Measurements from ENCODE around the gene SPHKAP. TPM values are rescaled to one million over a fixed set of nuclear protein-coding genes. Genes with fewer than 3 reads are reported as not detected.

SPHKAP gene
- polyA plus RNA-seq, 1 of the 3 experiments (the other 2 are of a cell fraction): not detected

DNA sequence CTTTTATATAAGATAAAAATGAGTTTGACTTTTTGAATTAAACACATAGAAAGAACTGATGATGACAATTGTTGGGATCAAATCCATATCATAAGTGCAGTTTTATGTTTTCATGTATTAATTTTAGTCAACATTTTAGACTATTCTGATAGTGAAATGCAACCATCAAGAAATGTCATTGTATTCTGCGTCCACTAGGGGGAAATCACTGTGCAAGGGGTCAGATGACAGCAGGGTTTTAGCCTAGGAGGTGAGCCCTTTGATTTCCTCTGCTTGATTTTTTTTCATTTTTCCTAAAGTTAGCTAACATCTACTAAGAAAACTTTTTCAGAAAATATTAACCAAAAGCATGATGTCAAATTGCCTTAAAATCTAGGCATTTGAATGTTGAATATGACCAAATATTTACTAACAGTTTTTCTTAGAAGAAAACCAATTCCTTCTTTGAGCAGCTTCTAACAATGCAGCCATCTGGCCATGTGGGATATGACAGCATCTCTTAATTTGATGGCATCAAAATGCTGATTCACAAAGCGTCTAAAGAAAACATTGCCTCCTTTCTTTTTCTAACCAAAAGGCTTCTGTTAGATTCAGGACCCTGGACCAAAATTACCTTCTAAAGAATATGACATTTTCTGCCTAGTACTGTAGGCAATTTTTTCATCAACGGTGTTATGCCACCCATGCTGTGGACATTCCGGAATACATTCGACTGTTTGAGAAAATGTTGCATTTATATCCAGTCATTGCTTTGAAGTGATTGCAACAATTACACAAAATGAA is 141.5 kb downstream of the SPHKAP start:
- no peaks in the 10 kb centered on the region for H3K4me1 ChIP-seq (ENCODE audit: control insufficient read depth in 1 of 2, insufficient read depth in 2 of 2, low read depth in 1 of 2, low read length in 1 of 2)
- H2AFZ ChIP-seq (ENCODE audit: low read depth): no peak overlapping the region
- no peak overlapping the region for H3K27ac ChIP-seq (ENCODE audit: low read depth in 2 of 2, low read length in 1 of 2)
- H3K4me3 ChIP-seq (ENCODE audit: low read depth in 2 of 2, low read length in 1 of 2): no peak overlapping the region; a peak in 1 of 4 replicates
- H3K9me2 ChIP-seq: no peaks in the 10 kb centered on the region
- H3K9ac ChIP-seq: no peak overlapping the region
- WGBS (ENCODE audit: low lambda C conversion rate): 47% methylated on average over 5 of the region's 5 CpGs
- CTCF ChIA-PET: interaction anchor here (0.7 to 2.3 kb wide), 10 partner anchors 8 to 622 kb away, joined by 3 to 9 read pairs (median 4); no protein-coding TSS in a partner anchor
- H3K4me2 ChIP-seq: no peak overlapping the region
- no peaks in the 10 kb centered on the region for H3F3A ChIP-seq (replicated peaks; ENCODE audit: insufficient read depth)
- peak; percentile 25 for DNase-seq
- H3K27me3 ChIP-seq (ENCODE audit: insufficient read depth): no peaks in the 10 kb centered on the region
- H3K79me2 ChIP-seq (ENCODE audit: insufficient read depth): no peaks in the 10 kb centered on the region
- no peaks in the 10 kb centered on the region for H4K20me1 ChIP-seq (ENCODE audit: insufficient read depth)
- no peaks in the 10 kb centered on the region for H3K36me3 ChIP-seq (replicated peaks in 1 of 2; ENCODE audit: control insufficient read depth in 1 of 2, insufficient read depth in 2 of 2, low read length in 1 of 2)
- POLR2A ChIA-PET: no interaction called here
- no peaks in the 10 kb centered on the region for H3K9me3 ChIP-seq
- TF ChIP-seq, protein P1, sequence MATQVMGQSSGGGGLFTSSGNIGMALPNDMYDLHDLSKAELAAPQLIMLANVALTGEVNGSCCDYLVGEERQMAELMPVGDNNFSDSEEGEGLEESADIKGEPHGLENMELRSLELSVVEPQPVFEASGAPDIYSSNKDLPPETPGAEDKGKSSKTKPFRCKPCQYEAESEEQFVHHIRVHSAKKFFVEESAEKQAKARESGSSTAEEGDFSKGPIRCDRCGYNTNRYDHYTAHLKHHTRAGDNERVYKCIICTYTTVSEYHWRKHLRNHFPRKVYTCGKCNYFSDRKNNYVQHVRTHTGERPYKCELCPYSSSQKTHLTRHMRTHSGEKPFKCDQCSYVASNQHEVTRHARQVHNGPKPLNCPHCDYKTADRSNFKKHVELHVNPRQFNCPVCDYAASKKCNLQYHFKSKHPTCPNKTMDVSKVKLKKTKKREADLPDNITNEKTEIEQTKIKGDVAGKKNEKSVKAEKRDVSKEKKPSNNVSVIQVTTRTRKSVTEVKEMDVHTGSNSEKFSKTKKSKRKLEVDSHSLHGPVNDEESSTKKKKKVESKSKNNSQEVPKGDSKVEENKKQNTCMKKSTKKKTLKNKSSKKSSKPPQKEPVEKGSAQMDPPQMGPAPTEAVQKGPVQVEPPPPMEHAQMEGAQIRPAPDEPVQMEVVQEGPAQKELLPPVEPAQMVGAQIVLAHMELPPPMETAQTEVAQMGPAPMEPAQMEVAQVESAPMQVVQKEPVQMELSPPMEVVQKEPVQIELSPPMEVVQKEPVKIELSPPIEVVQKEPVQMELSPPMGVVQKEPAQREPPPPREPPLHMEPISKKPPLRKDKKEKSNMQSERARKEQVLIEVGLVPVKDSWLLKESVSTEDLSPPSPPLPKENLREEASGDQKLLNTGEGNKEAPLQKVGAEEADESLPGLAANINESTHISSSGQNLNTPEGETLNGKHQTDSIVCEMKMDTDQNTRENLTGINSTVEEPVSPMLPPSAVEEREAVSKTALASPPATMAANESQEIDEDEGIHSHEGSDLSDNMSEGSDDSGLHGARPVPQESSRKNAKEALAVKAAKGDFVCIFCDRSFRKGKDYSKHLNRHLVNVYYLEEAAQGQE (IDR thresholded peaks at IDR 0.05; ENCODE audit: low read depth, low read length): peak; percentile 69
- no peak for TF ChIP-seq NRF1 (IDR thresholded peaks at IDR 0.05; ENCODE audit: low read depth, low read length)
- no peak for TF ChIP-seq SIN3A (IDR thresholded peaks at IDR 0.05; ENCODE audit: borderline replicate concordance, low read depth, low read length)
- peak; percentile 39; the same call in 1 of the 2 replicates for TF ChIP-seq SMC3 (IDR thresholded peaks at IDR 0.05; ENCODE audit: low read depth, low read length)
- no peak for TF ChIP-seq MXI1 (IDR thresholded peaks at IDR 0.05; ENCODE audit: low read depth, low read length)
- TF ChIP-seq CTCF (IDR thresholded peaks at IDR 0.05): peak; percentile 73
- TF ChIP-seq RAD21 (IDR thresholded peaks at IDR 0.05; ENCODE audit: low read length): peak; percentile 48
- no peak for TF ChIP-seq TCF12 (IDR thresholded peaks at IDR 0.05)
- no peak for TF ChIP-seq NFIC (IDR thresholded peaks at IDR 0.05; ENCODE audit: borderline replicate concordance)
- TF ChIP-seq RXRA (IDR thresholded peaks at IDR 0.05; ENCODE audit: borderline replicate concordance, low read depth): no peak

DNA sequence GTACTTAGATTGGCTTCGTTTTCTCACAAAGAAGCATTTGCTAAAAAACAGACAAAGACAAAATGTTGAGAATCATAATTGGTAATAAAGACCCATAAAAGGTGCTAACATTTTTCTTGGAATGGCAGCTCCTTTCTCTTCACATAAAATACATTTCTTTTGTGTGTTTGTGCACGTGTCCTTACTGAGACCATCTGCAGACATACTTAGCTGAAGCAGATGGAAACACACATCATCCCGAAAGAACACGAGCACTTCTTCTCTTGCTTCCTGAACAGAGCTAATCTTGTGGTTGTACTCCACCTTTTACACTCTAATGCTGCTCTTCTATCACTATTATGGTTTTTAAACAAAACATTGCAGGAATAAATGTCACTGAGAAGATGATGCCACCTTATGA is 142.5 kb downstream of the SPHKAP start:
- no peaks in the 10 kb centered on the region for H3F3A ChIP-seq (replicated peaks; ENCODE audit: insufficient read depth)
- no peak overlapping the region for H3K4me2 ChIP-seq
- no peak overlapping the region for H2AFZ ChIP-seq (ENCODE audit: low read depth)
- POLR2A ChIA-PET: no interaction called here
- no peak for DNase-seq
- no peaks in the 10 kb centered on the region for H4K20me1 ChIP-seq (ENCODE audit: insufficient read depth)
- no peaks in the 10 kb centered on the region for H3K9me3 ChIP-seq
- WGBS (ENCODE audit: low lambda C conversion rate): 12% methylated on average over 4 of the region's 4 CpGs
- TF ChIP-seq ZBTB33 (IDR thresholded peaks at IDR 0.05; ENCODE audit: borderline replicate concordance, low read depth): no peak
- no peak for TF ChIP-seq JUND (IDR thresholded peaks at IDR 0.05)
- no peaks in the 10 kb centered on the region for H3K79me2 ChIP-seq (ENCODE audit: insufficient read depth)
- H3K27ac ChIP-seq (ENCODE audit: low read depth in 2 of 2, low read length in 1 of 2): no peak overlapping the region
- H3K4me1 ChIP-seq (ENCODE audit: control insufficient read depth in 1 of 2, insufficient read depth in 2 of 2, low read depth in 1 of 2, low read length in 1 of 2): no peaks in the 10 kb centered on the region
- CTCF ChIA-PET: interaction anchor here (0.8 to 2.3 kb wide), 6 partner anchors 9 to 596 kb away, joined by 3 to 9 read pairs (median 4); no protein-coding TSS in a partner anchor
- no peak overlapping the region for H3K4me3 ChIP-seq (ENCODE audit: low read depth in 2 of 2, low read length in 1 of 2)
- H3K9ac ChIP-seq: no peak overlapping the region
- H3K36me3 ChIP-seq (replicated peaks in 1 of 2; ENCODE audit: control insufficient read depth in 1 of 2, insufficient read depth in 2 of 2, low read length in 1 of 2): no peaks in the 10 kb centered on the region
- no peaks in the 10 kb centered on the region for H3K9me2 ChIP-seq
- H3K27me3 ChIP-seq (ENCODE audit: insufficient read depth): no peaks in the 10 kb centered on the region
